Duodenal mucosa (tissue), 2 donors: ENCODE results near the gene GLIS1.
"Not testable (repeated sequence)": the region's sequence is repeated elsewhere in the genome, so short reads cannot be mapped to it uniquely, and the experiment has no call there.

Experiments
- H3K27ac ChIP-seq: one replicate; pipeline ENCODE4 v1.7.0; 2013; ENCODE audit warnings: low read depth, low read length
- H3K27me3 ChIP-seq, 2 donors: one replicate each; pipeline ENCODE4 v1.7.0; 2013; ENCODE audit warnings: low read length in 2 of 2, control low read depth in 1 of 2; ENCODE audit not compliant: insufficient read depth in 2 of 2, control insufficient read depth in 1 of 2
- H3K36me3 ChIP-seq, 2 donors: one replicate each; pipeline ENCODE4 v1.7.0; 2013; ENCODE audit warnings: low read length in 2 of 2, control low read depth in 1 of 2; ENCODE audit not compliant: insufficient read depth in 2 of 2, control insufficient read depth in 1 of 2
- H3K4me1 ChIP-seq, 2 donors: one replicate each; pipeline ENCODE4 v1.7.0; 2013; ENCODE audit warnings: low read length in 2 of 2, control low read depth in 1 of 2; ENCODE audit not compliant: insufficient read depth in 2 of 2, control insufficient read depth in 1 of 2
- H3K4me3 ChIP-seq, 2 donors: one replicate each; pipeline ENCODE4 v1.7.0; 2013; ENCODE audit warnings: low read length in 2 of 2, low read depth in 1 of 2
- H3K9ac ChIP-seq, 2 donors: one replicate each; pipeline ENCODE4 v1.7.0; 2013; ENCODE audit warnings: low read length in 2 of 2, low read depth in 1 of 2
- H3K9me3 ChIP-seq, 2 donors: one replicate each; pipeline ENCODE4 v1.7.0; 2013; ENCODE audit warnings: low read length in 2 of 2, control low read depth in 1 of 2; ENCODE audit not compliant: control insufficient read depth in 1 of 2

Gene GLIS1

GRCh38 chr1:53557830-53558738 is 180.9 kb downstream of the GLIS1 start:
- H3K4me1 ChIP-seq: no peaks in the 10 kb centered on the region
- peaks cover 0 to 5% of the 10 kb centered on the region in 2 donors for H3K9me3 ChIP-seq

DNA sequence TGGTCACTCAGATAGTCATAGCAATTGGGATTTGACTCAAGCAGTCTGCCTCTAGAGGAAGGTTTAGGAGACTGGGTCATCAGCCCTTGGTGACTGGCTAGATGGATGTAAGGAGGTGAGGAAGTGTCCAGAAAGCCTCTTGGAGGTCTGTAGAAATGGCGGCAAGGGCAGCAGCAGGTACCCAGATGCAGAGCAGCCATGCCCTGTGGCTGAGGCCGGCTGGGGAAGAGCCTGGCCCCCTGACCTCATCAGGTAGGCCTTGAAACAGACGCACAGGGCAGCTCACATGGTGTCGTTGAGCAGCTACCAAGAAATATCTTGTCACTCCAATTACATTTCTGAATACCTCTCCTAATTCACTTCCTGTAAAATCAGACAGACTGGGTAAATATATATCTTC is 181.6 kb downstream of the GLIS1 start:
- H3K4me1 ChIP-seq: no peaks in the 10 kb centered on the region
- H3K9ac ChIP-seq: no peak overlapping the region
- no peaks in the 10 kb centered on the region for H3K27me3 ChIP-seq
- H3K9me3 ChIP-seq: peaks cover 0 to 5% of the 10 kb centered on the region in 2 donors
- no peak overlapping the region for H3K27ac ChIP-seq
- H3K4me3 ChIP-seq: no peak overlapping the region
- no peaks in the 10 kb centered on the region for H3K36me3 ChIP-seq

More at GRCh38 chr1:53557830-53558738, 180.9 kb downstream of the GLIS1 start:
- Histone ChIP-seq H3K36me3 (no peaks in the 10 kb centered on the region), H3K9ac (no peak overlapping the region), H3K27me3 (peaks cover 0 to 4% of the 10 kb centered on the region in 2 donors), H3K27ac (no peak overlapping the region), H3K4me3 (no peak overlapping the region)

DNA sequence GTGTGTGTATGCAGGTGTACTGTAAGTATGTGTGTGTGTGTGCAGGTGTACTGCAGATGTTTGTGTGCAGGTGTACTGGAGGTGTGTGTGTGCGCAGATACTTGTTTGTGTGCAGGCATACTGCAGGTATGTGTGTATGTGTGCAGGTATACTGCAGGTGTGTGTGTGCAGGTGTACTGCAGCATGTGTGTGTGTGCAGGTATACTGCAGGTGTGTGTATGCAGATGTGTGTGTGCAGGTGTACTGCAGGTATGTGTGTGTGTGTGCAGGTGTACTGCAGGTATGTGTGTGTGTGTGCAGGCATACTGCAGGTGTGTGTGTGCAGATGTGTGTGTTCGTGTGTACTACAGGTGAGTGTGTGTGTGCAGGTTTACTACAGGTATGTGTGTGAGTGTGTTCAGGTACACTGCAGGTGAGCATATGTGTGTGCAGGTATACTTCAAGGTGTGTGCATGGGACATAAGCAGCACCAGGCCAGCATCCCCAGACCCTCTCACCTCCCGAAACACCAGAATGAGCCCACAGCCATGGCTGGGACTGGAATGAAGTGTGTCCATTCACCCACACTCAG is 182.2 kb downstream of the GLIS1 start:
- no peaks in the 10 kb centered on the region for H3K36me3 ChIP-seq
- peaks cover 0 to 5% of the 10 kb centered on the region in 2 donors for H3K9me3 ChIP-seq
- H3K4me3 ChIP-seq: no peak overlapping the region
- no peak overlapping the region for H3K9ac ChIP-seq
- no peaks in the 10 kb centered on the region for H3K27me3 ChIP-seq
- H3K27ac ChIP-seq: no peak overlapping the region
- no peaks in the 10 kb centered on the region for H3K4me1 ChIP-seq

GRCh38 chr1:53555620-53556326 is 183.2 kb downstream of the GLIS1 start:
- H3K4me3 ChIP-seq, H3K9me3 ChIP-seq, H3K9ac ChIP-seq, H3K27ac ChIP-seq, H3K4me1 ChIP-seq, H3K27me3 ChIP-seq, H3K36me3 ChIP-seq: not testable (repeated sequence)

GRCh38 chr1:53554592-53555305 is 184.2 kb downstream of the GLIS1 start:
- no peaks in the 10 kb centered on the region for H3K36me3 ChIP-seq
- H3K27ac ChIP-seq: no peak overlapping the region
- no peaks in the 10 kb centered on the region for H3K4me1 ChIP-seq
- H3K9ac ChIP-seq: no peak overlapping the region
- H3K4me3 ChIP-seq: no peak overlapping the region
- peaks cover 0 to 5% of the 10 kb centered on the region in 2 donors for H3K9me3 ChIP-seq
- no peaks in the 10 kb centered on the region for H3K27me3 ChIP-seq

DNA sequence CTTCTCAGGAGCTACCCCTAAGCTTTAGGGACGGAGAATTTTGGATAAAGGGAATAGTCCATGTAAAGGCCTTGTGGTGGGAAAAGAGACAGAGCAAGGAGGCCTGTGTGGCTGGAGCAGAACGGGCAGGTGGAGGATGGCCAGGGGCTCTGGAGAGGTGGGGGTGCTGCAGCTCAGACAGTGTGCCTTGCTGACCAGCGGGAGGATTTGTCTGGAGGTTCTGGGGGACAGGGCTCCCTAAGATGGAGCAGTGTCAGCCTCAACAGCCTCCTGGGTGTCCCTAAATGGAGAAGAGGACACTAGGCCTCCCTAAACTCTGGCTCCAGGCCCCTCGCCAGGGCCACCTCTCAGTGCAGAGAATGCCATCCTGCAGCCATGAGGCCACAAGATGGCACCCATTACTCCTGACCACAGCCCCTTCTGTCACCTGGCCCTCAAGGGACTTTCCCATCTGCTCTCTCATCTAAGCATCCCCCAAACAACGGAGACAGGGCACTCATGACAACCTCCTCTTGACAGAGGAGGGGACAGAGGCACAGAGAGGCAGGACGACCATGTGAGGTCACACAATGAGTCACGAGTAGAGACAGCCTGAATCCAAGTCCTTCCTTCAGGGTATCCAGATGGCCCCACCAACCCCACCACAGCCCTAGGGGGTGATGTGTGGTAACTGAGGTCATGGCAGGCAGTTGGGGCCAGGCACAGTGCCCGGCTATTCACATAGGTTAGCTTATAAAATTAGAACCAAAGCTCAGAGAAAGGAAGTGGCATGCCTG is 185.0 kb downstream of the GLIS1 start:
- Histone ChIP-seq H3K4me1 (no peaks in the 10 kb centered on the region), H3K36me3 (no peaks in the 10 kb centered on the region)

GRCh38 chr1:53552981-53553733 is 185.8 kb downstream of the GLIS1 start:
- Histone ChIP-seq H3K27ac (no peak overlapping the region), H3K9me3 (peaks cover 0 to 5% of the 10 kb centered on the region in 2 donors), H3K9ac (no peak overlapping the region), H3K36me3 (no peaks in the 10 kb centered on the region), H3K4me1 (no peaks in the 10 kb centered on the region), H3K27me3 (no peaks in the 10 kb centered on the region), H3K4me3 (no peak overlapping the region)

More for the DNA sequence above, 185.0 kb downstream of the GLIS1 start:
- peaks cover 0 to 5% of the 10 kb centered on the region in 2 donors for H3K9me3 ChIP-seq
- H3K27me3 ChIP-seq: no peaks in the 10 kb centered on the region
- no peak overlapping the region for H3K27ac ChIP-seq
- no peak overlapping the region for H3K4me3 ChIP-seq
- H3K9ac ChIP-seq: no peak overlapping the region

- Histone ChIP-seq H3K36me3 (no peaks in the 10 kb centered on the region), H3K9me3 (peaks cover 0 to 5% of the 10 kb centered on the region in 2 donors), H3K27me3 (no peaks in the 10 kb centered on the region), H3K4me1 (no peaks in the 10 kb centered on the region), H3K4me3 (no peak overlapping the region), H3K9ac (no peak overlapping the region), H3K27ac (no peak overlapping the region)
Measured at GRCh38 chr1:53552146-53552861, 186.7 kb downstream of the GLIS1 start.
